SK-N-MC (cell line): ENCODE measurements around the gene CFAP410.

Source experiments
- DNase-seq: peaks from one replicate; pipeline ENCODE4 v3.0.0-alpha.2; 2011; ENCODE audit warnings: low read depth, low spot score
- H3K27ac ChIP-seq: fragments of 200-600 bp; sonication (generic); 2 replicates; pipeline ENCODE4 v1.5.1; 2016; ENCODE audit warnings: mixed run types
- H3K36me3 ChIP-seq: fragments of 200-600 bp; sonication (generic); 2 replicates; pipeline ENCODE4 v1.6.1; 2017; ENCODE audit warnings: antibody characterized with exemption, low read length, mixed read lengths; ENCODE audit not compliant: insufficient read depth
- H3K4me3 ChIP-seq: fragments of 200-600 bp; sonication (generic); 2 replicates; pipeline ENCODE4 v1.5.1; 2016
- H3K9ac ChIP-seq: fragments of 200-600 bp; sonication (generic); 2 replicates; pipeline ENCODE4 v1.8.0; 2017; ENCODE audit warnings: mixed run types, mixed read lengths; ENCODE audit not compliant: insufficient read length
- H3K9me3 ChIP-seq: fragments of 200-600 bp; sonication (generic); 2 replicates; pipeline ENCODE4 v1.6.1; 2017; ENCODE audit warnings: low read depth, mild to moderate bottlenecking, antibody characterized with exemption, low read length, moderate library complexity, mixed read lengths
- EZH2 ChIP-seq: fragments of 200-600 bp; sonication (generic); IDR thresholded peaks from one replicate; pipeline ENCODE4 v1.6.1; 2017; ENCODE audit warnings: antibody characterized with exemption
- FOXP2 ChIP-seq: optimal IDR thresholded peaks from 2 replicates; pipeline ENCODE3; 2011; ENCODE audit warnings: mild to moderate bottlenecking, moderate library complexity; ENCODE audit not compliant: insufficient read depth; ENCODE audit errors: extremely low read length, control extremely low read depth
- POLR2AphosphoS5 ChIP-seq: IDR thresholded peaks from 2 replicates; pipeline ENCODE4 v1.6.1; 2012; ENCODE audit warnings: mild to moderate bottlenecking, low read depth, low read length, borderline replicate concordance

CFAP410 gene

DNA sequence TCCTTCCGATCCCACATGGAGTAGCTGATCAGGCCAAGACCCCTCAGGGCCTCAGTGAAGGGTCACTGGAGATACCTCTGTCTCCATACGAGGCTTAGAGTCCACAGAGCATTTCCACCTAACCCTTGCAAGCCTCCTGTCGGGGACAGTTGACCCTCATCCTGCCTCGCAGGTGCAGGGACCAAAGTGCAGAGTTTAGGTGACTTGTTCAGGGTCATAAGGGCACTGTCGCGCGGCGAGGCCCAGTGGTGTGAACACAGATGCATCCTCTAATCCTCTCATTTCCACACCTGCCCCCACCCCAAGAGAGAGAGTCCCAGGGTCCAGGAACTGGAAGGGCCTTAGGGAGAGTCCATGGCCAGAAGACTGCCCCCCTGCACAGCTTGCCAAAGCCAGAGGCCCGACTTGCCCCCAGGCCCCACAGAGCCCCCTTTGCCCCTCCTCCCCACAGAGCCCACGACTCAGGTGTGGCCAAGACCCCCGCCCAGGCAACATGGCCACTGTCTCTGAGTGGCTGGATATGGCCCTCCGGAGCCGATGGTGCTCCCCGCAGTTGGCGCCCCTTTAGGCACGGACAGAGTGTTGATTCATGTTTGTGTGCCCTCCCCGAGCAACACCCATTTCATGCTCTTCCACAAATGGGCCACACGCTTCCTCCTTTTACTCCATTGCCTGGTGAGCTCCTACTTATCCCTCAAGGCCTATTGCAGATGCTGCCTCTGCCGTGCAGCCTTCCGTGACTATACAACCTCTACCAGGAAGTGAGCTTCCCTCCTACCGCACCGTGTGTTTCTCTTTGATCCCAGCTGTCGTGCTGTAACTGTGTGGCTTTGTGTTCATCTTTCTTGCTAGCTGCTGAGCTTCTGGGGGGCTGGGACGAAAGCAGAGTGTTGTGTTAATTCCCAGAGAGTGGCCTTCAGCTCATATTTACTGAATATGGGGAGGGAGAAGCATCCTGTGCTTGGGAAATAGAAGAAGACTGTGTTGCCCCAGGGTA is 15.9 kb upstream of the CFAP410 start:
- Histone ChIP-seq H3K36me3 (no peaks in the 10 kb centered on the region), H3K9ac (no peak overlapping the region), H3K4me3 (no peak overlapping the region), H3K27ac (no peak overlapping the region), H3K9me3 (no peaks in the 10 kb centered on the region)
- DNase-seq: no peak
- no peak for TF ChIP-seq EZH2
- TF ChIP-seq POLR2AphosphoS5: no peak
- TF ChIP-seq FOXP2: no peak

GRCh38 chr21:44354001-44354405 is 14.8 kb upstream of the CFAP410 start:
- TF ChIP-seq EZH2 (no peak), FOXP2 (no peak), POLR2AphosphoS5 (no peak)
- H3K9ac ChIP-seq: no peak overlapping the region
- no peaks in the 10 kb centered on the region for H3K36me3 ChIP-seq
- no peak overlapping the region for H3K27ac ChIP-seq
- no peak overlapping the region for H3K4me3 ChIP-seq
- no peak for DNase-seq
- H3K9me3 ChIP-seq: no peaks in the 10 kb centered on the region

DNA sequence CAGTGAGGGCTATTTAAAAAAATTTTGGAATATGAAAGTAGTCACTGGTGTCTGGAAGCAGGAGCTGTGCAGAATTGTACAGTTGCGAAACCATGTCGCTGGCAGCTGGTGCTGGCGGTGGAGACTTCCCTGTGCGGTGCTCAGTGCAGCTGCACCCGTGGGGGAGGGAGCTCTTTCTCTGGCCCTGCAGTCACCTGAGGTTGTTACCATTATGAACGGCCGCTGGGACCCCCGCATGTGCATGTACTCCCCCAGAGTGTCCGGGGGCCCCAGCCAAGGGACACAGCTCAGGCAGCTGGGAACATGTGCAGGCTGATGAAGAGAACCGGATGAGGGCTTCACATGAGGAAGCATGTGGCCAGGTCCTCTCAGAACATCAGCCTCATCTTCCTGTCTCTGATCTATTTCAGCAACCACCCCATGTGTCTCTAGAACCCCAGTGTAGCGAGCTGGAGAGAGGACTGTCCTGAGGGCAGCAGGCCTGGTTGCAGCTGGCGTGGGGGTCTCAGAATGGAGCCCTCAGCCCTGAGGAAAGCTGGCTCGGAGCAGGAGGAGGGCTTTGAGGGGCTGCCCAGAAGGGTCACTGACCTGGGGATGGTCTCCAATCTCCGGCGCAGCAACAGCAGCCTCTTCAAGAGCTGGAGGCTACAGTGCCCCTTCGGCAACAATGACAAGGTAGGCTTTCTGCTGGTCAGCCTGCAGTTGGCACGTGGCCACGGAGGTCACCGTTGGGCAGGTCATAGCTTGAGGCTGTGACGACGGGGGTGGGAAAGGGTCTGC is 14.2 kb upstream of the CFAP410 start, which contains the start of gene TRPM2:
Gene TRPM2 (plus strand): TSS at position 431 of the 780 bp plus-strand sequence. CDS start 80 bp downstream, at position 511.
- no peak within 1 kb of the TSS for H3K4me3 ChIP-seq
- H3K9ac ChIP-seq: no peak within 1 kb of the TSS
- TF ChIP-seq EZH2 (no peak), FOXP2 (no peak), POLR2AphosphoS5 (no peak)
- DNase-seq: no peak
- no peaks in the 10 kb centered on the region for H3K36me3 ChIP-seq
- no peak within 1 kb of the TSS for H3K27ac ChIP-seq
- no peaks in the 10 kb centered on the region for H3K9me3 ChIP-seq

DNA sequence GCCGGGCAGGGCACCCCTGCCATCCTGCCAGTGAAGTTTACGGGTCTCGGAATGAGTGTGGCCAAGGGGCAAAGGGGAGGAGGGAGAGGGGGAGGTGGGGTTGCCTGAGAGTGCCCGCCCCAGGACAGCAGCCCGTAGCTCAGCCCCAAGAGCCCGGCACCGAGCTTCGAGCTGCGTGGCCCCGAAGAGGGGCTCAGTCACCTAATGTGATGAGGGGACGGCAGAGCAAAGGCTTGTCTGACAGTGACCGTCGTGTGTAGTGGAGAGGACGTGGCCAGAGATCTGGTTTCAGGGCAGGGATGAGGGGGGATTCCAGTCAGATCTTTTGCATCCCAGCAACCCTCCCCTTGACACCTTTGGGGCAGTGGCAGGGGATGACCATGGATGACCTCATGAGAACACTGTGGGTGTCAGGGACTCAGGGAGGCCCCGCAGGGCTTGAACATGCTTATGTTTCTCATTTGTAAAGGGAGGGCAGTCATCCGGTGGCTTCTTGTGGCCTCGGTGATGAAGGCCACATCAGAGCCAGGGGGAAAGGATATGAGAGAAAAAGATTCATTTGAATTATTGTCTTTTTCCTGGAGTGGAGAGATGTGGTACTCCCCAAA is 13.2 kb upstream of the CFAP410 start:
- Histone ChIP-seq H3K27ac (no peak overlapping the region), H3K36me3 (no peaks in the 10 kb centered on the region), H3K9ac (no peak overlapping the region), H3K4me3 (no peak overlapping the region), H3K9me3 (no peaks in the 10 kb centered on the region)
- no peak for TF ChIP-seq FOXP2
- no peak for TF ChIP-seq POLR2AphosphoS5
- TF ChIP-seq EZH2: no peak
- DNase-seq: no peak

- no peak overlapping the region for H3K9ac ChIP-seq
- no peak for DNase-seq
- H3K27ac ChIP-seq: no peak overlapping the region
- no peaks in the 10 kb centered on the region for H3K9me3 ChIP-seq
- H3K36me3 ChIP-seq: no peaks in the 10 kb centered on the region
- TF ChIP-seq POLR2AphosphoS5: no peak
- TF ChIP-seq FOXP2: no peak
- TF ChIP-seq EZH2: no peak
- H3K4me3 ChIP-seq: no peak overlapping the region
Measured at GRCh38 chr21:44351535-44352252, 12.5 kb upstream of the CFAP410 start.

- H3K27ac ChIP-seq: no peak overlapping the region
- H3K9ac ChIP-seq: no peak overlapping the region
- no peak overlapping the region for H3K4me3 ChIP-seq
- no peak for DNase-seq
- no peak for TF ChIP-seq FOXP2
- no peak for TF ChIP-seq EZH2
- H3K36me3 ChIP-seq: no peaks in the 10 kb centered on the region
- H3K9me3 ChIP-seq: no peaks in the 10 kb centered on the region
Measured at GRCh38 chr21:44350773-44351481, 11.7 kb upstream of the CFAP410 start.

DNA sequence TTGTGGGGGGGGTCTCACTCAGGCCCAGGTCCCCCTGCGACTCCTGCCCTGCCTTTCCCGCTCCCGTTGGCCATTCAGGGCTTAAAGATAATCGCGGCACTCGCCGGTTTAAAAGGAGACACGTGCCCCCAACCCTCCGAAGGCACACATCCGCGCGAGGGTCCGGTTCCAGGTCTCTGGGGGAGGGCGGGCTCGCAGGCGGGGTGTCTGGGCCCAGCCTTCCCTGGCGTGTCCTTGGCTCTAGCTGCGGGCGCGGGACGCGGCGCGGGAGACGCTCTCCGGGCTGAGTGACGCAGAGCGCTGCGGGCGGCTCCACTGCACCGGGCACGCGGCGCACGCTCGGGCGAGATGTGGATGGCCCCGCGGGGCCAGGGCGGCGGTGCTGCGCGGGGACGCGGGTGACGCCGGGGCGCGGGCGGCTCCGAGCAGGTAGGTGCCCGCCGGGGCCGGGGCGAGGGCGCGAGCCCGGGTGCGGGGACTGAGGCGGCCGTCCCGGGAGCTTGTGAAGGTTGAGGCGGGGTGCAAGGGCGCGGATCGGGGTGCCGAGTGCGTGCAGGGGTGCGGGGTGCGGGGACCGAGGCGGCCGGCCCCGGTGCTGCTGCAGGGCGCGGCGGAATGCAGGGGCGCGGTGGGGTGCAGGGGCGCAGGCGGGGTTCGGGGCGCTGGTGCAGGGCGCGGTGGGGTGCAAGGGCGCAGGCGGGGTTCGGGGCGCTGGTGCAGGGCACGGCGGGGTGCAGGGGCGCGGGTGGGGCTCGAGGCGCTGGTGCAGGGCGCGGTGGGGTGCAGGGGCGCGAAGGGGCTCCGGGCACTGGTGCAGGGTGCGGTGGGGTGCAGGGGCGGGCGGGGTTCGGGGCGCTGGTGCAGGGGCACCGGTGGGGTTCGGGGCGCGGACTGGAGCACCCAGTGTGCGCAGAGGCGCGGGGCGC is 10.9 kb upstream of the CFAP410 start:
- Histone ChIP-seq H3K9ac (no peak overlapping the region), H3K9me3 (no peaks in the 10 kb centered on the region), H3K4me3 (no peak overlapping the region), H3K36me3 (no peaks in the 10 kb centered on the region), H3K27ac (no peak overlapping the region)
- DNase-seq: no peak
- no peak for TF ChIP-seq POLR2AphosphoS5
- TF ChIP-seq FOXP2: no peak
- no peak for TF ChIP-seq EZH2
